KMS-11 (cell line): ENCODE results near the gene ZNF423.

Source experiments
- H2AFZ ChIP-seq: fragments of 200-600 bp; sonication (generic); 2 replicates; pipeline ENCODE4 v1.6.1; 2016; ENCODE audit warnings: antibody characterized with exemption, mixed run types, low read depth
- H3K27ac ChIP-seq: fragments of 200-600 bp; sonication (generic); 2 replicates; pipeline ENCODE4 v1.6.1; 2016; ENCODE audit warnings: mild to moderate bottlenecking, mixed run types
- H3K27me3 ChIP-seq: fragments of 200-600 bp; sonication (generic); 2 replicates; pipeline ENCODE4 v1.6.1; 2017; ENCODE audit warnings: mild to moderate bottlenecking, low read depth, mixed run types, moderate library complexity; ENCODE audit not compliant: insufficient read depth
- H3K36me3 ChIP-seq: fragments of 200-600 bp; sonication (generic); 2 replicates; pipeline ENCODE4 v1.6.1; 2017; ENCODE audit warnings: mild to moderate bottlenecking, mixed run types; ENCODE audit not compliant: insufficient read depth
- H3K4me1 ChIP-seq: fragments of 200-600 bp; sonication (generic); 2 replicates; pipeline ENCODE4 v1.6.1; 2016; ENCODE audit warnings: mild to moderate bottlenecking, low read depth, mixed run types; ENCODE audit not compliant: poor library complexity, severe bottlenecking
- H3K4me2 ChIP-seq: fragments of 200-600 bp; sonication (generic); 2 replicates; pipeline ENCODE4 v1.7.0; 2016; ENCODE audit warnings: mild to moderate bottlenecking, mixed run types
- H3K4me3 ChIP-seq: fragments of 200-600 bp; sonication (generic); IDR thresholded peaks from 2 replicates; pipeline ENCODE4 v1.6.1; 2017; ENCODE audit warnings: low read depth, low read length, mixed read lengths; ENCODE audit not compliant: insufficient read depth
- H3K79me2 ChIP-seq: fragments of 200-600 bp; sonication (generic); 2 replicates; pipeline ENCODE4 v1.6.1; 2016; ENCODE audit warnings: low read depth, mixed run types; ENCODE audit not compliant: insufficient read depth
- H3K9ac ChIP-seq: fragments of 200-600 bp; sonication (generic); 2 replicates; pipeline ENCODE4 v1.6.1; 2016; ENCODE audit warnings: mild to moderate bottlenecking, mixed run types
- H4K20me1 ChIP-seq: fragments of 200-600 bp; sonication (generic); 2 replicates; pipeline ENCODE4 v1.6.1; 2016; ENCODE audit warnings: mild to moderate bottlenecking, mixed run types; ENCODE audit not compliant: insufficient read depth
- CTCF ChIP-seq: fragments of 200-600 bp; sonication (generic); conservative IDR thresholded peaks from 2 replicates; pipeline ENCODE4 v1.6.1; 2017; ENCODE audit warnings: low read depth, mild to moderate bottlenecking, antibody characterized with exemption, low read length, moderate library complexity, mixed read lengths

ZNF423 gene

GRCh38 chr16:49724774-49725173 lies 131.1 kb downstream of the ZNF423 start:
- Histone ChIP-seq H3K9ac (no peak overlapping the region), H3K4me1 (no peaks in the 10 kb centered on the region), H3K27me3 (no peaks in the 10 kb centered on the region; the same call in 1 of the 2 replicates), H4K20me1 (no peaks in the 10 kb centered on the region), H3K4me3 (no peak overlapping the region), H3K36me3 (no peaks in the 10 kb centered on the region), H3K27ac (no peak overlapping the region), H3K4me2 (no peak overlapping the region), H3K79me2 (no peaks in the 10 kb centered on the region), H2AFZ (no peak overlapping the region)
- TF ChIP-seq CTCF = no peak

GRCh38 chr16:49723310-49723709 lies 132.6 kb downstream of the ZNF423 start:
- Histone ChIP-seq H3K4me1 (no peaks in the 10 kb centered on the region), H3K4me2 (no peak overlapping the region), H3K27ac (no peak overlapping the region), H3K9ac (no peak overlapping the region), H4K20me1 (no peaks in the 10 kb centered on the region), H3K4me3 (no peak overlapping the region), H3K27me3 (no peaks in the 10 kb centered on the region; the same call in 1 of the 2 replicates), H3K36me3 (no peaks in the 10 kb centered on the region), H3K79me2 (no peaks in the 10 kb centered on the region), H2AFZ (no peak overlapping the region)
- no peak for TF ChIP-seq CTCF

GRCh38 chr16:49720225-49720624 lies 135.7 kb downstream of the ZNF423 start:
- no peak for TF ChIP-seq CTCF
- no peak overlapping the region for H3K4me3 ChIP-seq
- H3K4me2 ChIP-seq = no peak overlapping the region
- H3K79me2 ChIP-seq = no peaks in the 10 kb centered on the region
- H2AFZ ChIP-seq = no peak overlapping the region
- no peaks in the 10 kb centered on the region for H3K36me3 ChIP-seq
- no peak overlapping the region for H3K27ac ChIP-seq
- H3K4me1 ChIP-seq = no peaks in the 10 kb centered on the region
- no peaks in the 10 kb centered on the region; the same call in 1 of the 2 replicates for H3K27me3 ChIP-seq
- H4K20me1 ChIP-seq = no peaks in the 10 kb centered on the region
- no peak overlapping the region for H3K9ac ChIP-seq

- TF ChIP-seq CTCF = no peak
- H3K4me1 ChIP-seq = no peaks in the 10 kb centered on the region
- H3K27ac ChIP-seq = no peak overlapping the region
- H2AFZ ChIP-seq = no peak overlapping the region
- H3K4me2 ChIP-seq = no peak overlapping the region
- H3K4me3 ChIP-seq = no peak overlapping the region
- no peaks in the 10 kb centered on the region for H3K36me3 ChIP-seq
- H3K79me2 ChIP-seq = no peaks in the 10 kb centered on the region
- H4K20me1 ChIP-seq = no peaks in the 10 kb centered on the region
- no peaks in the 10 kb centered on the region for H3K27me3 ChIP-seq
- H3K9ac ChIP-seq = no peak overlapping the region
Measured at GRCh38 chr16:49717689-49718088, 138.2 kb downstream of the ZNF423 start.
